Muscle layer of duodenum (tissue), 2 donors: Measurements from ENCODE around the gene P4HB.

ENCODE experiments used
- H3K27ac ChIP-seq: one replicate; pipeline ENCODE4 v1.7.0; 2013; ENCODE audit warnings: mild to moderate bottlenecking, low read length
- H3K27me3 ChIP-seq: one replicate; pipeline ENCODE4 v1.7.0; 2013; ENCODE audit warnings: low read depth, mild to moderate bottlenecking, control low read depth, low read length
- H3K36me3 ChIP-seq, 2 donors: one replicate each; pipeline ENCODE4 v1.7.0; 2013; ENCODE audit warnings: low read length in 2 of 2, control low read depth in 1 of 2, mild to moderate bottlenecking in 1 of 2; ENCODE audit not compliant: insufficient read depth in 2 of 2, control insufficient read depth in 1 of 2
- H3K4me1 ChIP-seq, 2 donors: one replicate each; pipeline ENCODE4 v1.7.0; 2013; ENCODE audit warnings: low read length in 2 of 2, mild to moderate bottlenecking in 2 of 2, control low read depth in 1 of 2, moderate library complexity in 1 of 2; ENCODE audit not compliant: insufficient read depth in 2 of 2, control insufficient read depth in 1 of 2
- H3K4me3 ChIP-seq, 2 donors: one replicate each; pipeline ENCODE4 v1.7.0; 2013; ENCODE audit warnings: low read length in 2 of 2, low read depth in 1 of 2, mild to moderate bottlenecking in 1 of 2
- H3K9me3 ChIP-seq, 2 donors: one replicate each; pipeline ENCODE4 v1.7.0; 2013; ENCODE audit warnings: low read length in 2 of 2, control low read depth in 1 of 2, mild to moderate bottlenecking in 1 of 2; ENCODE audit not compliant: control insufficient read depth in 1 of 2
- donor health status: healthy.

P4HB gene

DNA sequence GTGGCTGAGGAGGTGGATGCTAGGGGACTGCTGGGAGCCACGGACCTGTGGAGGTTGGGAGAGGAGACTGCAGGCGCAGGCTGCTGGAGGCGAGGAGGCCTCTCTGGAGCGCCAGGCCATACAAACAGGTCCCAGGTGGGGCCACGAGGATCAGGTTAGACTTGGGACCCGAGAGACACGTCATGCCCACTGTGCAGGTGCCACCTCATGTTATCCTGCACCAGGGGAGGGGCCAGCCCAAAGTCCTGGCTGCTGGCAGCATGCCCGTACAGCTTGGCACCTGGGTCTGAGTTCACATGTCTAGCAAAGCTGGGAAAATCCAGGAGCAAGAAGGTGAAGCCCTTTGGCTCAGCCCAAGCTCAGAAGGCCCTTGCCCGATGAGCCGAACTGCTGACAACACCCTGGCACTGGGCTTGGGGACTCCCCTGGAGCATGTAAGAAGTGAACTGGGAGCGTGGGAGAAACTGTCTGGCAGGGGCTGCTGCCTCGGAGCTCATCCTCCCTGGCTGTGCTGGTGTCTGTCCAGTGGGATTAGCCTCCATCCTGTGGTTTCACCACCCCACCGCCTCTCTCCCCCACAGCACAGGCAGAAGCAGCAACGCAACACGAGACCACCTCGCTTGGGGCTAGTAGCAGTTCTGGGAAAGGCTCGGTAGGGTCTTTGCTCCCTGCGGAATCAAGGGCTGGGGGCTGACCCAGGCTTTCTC lies 5.6 kb upstream of the P4HB start:
- H3K9me3 ChIP-seq = no peaks in the 10 kb centered on the region
- H3K36me3 ChIP-seq = peaks cover 0 to 31% of the 10 kb centered on the region in 2 donors
- H3K4me3 ChIP-seq = no peak overlapping the region
- no peaks in the 10 kb centered on the region for H3K27me3 ChIP-seq
- H3K4me1 ChIP-seq = peaks cover 0 to 68% of the 10 kb centered on the region in 2 donors
- H3K27ac ChIP-seq = peak overlapping the region; percentile 69

DNA sequence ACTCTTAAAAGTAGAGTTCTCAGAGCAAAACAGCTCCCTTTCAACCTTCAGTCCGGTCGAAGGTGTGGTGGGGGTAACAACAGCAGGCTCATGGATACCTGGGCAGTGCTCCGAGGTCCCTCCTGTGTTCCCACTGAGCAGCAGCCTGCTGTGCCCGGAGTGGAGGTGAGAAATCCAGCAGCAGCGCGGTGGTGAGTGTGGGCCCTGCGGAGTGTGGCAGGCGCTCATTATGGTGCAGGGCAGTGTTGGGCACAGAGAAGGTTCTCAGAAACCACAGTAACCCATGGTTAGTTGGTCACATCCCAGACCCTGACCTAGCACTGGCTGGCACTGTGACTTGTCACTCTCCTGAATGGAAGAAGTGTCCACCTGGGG lies 5.0 kb upstream of the P4HB start:
- peaks cover 0 to 31% of the 10 kb centered on the region in 2 donors for H3K36me3 ChIP-seq
- no peak overlapping the region for H3K4me3 ChIP-seq
- no peaks in the 10 kb centered on the region for H3K9me3 ChIP-seq
- H3K4me1 ChIP-seq = peaks cover 0 to 68% of the 10 kb centered on the region in 2 donors
- no peaks in the 10 kb centered on the region for H3K27me3 ChIP-seq
- H3K27ac ChIP-seq = peak overlapping the region; percentile 69

DNA sequence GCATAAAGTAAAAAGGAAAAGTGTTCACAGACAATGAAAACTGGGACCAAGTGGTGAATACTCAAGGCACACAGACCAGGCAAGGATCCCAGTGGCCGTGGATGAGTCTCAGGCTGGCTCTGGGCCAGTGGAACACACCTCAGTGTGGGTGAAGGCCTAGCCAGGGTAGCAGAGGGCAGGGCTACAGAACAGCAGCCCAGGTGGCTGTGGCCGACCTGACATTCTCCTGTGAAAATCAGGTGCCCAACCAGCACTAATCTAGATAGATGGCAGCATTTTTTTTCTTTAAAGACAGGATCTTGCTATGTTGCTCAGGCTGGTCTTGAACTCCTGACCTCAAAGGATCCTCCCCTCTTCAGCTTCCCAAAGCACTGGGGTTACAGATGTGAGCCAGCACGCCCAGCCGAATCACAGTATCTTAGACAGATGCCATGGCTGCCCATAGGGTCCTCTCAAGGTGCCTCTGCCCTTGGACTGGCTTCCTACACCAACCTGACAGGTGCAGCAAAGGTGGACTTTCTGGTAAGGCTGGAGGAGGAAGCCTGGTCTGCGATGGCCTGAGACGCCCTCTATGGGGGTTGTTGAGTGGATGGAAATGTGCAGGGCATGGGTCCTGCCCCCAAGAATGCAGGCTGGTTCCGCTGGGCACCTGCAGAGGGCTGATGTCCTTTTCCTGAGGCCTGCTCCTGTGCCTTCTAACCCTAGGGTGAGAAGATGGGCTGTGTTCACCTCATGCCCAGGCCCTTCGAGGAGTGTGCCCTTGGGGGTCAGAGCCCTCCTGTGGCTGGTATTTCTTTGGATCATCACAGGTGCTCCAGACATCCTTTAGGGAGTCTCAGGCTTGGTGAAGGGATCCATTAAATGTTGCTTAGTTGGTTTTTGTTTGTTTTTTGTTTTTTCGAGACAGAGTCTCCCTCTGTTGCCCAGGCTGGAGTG lies 3.8 kb upstream of the P4HB start:
- no peak overlapping the region for H3K4me3 ChIP-seq
- H3K36me3 ChIP-seq = peaks cover 0 to 31% of the 10 kb centered on the region in 2 donors
- H3K4me1 ChIP-seq = peaks cover 4 to 63% of the 10 kb centered on the region in 2 donors
- H3K27me3 ChIP-seq = no peaks in the 10 kb centered on the region
- H3K9me3 ChIP-seq = no peaks in the 10 kb centered on the region
- H3K27ac ChIP-seq = peak overlapping the region; percentile 69

DNA sequence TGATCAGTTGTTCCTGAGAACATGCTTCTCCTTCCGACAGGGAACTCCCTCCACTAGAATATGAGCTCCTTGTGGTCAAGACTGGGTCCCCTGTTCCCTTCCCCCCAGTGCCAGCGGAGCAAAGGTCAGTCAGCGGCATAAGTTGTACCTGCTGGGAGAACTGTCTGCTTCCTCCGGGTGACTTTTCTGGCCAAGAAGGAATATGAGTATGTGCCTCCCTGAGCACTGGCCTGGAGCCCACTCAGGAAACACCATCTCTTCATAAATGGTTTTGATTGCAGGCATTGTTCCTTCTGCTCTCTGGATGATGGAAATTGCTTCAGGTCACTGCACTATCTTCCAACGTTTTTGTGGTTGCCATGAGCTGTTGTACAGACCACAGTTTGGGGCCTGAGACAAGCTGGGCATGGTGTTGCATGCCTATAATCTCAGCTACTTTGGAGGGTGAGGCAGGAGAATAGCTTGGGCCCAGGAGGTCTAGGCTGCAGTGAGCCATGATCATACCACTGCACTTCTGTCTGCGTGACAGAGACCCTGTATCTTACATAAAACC lies 2.9 kb upstream of the P4HB start:
- H3K4me1 ChIP-seq = peaks cover 5 to 64% of the 10 kb centered on the region in 2 donors
- peak overlapping the region; percentile 29 for H3K27ac ChIP-seq
- H3K27me3 ChIP-seq = no peaks in the 10 kb centered on the region
- no peaks in the 10 kb centered on the region for H3K9me3 ChIP-seq
- H3K36me3 ChIP-seq = peaks cover 0 to 24% of the 10 kb centered on the region in 2 donors
- H3K4me3 ChIP-seq = no peak overlapping the region

DNA sequence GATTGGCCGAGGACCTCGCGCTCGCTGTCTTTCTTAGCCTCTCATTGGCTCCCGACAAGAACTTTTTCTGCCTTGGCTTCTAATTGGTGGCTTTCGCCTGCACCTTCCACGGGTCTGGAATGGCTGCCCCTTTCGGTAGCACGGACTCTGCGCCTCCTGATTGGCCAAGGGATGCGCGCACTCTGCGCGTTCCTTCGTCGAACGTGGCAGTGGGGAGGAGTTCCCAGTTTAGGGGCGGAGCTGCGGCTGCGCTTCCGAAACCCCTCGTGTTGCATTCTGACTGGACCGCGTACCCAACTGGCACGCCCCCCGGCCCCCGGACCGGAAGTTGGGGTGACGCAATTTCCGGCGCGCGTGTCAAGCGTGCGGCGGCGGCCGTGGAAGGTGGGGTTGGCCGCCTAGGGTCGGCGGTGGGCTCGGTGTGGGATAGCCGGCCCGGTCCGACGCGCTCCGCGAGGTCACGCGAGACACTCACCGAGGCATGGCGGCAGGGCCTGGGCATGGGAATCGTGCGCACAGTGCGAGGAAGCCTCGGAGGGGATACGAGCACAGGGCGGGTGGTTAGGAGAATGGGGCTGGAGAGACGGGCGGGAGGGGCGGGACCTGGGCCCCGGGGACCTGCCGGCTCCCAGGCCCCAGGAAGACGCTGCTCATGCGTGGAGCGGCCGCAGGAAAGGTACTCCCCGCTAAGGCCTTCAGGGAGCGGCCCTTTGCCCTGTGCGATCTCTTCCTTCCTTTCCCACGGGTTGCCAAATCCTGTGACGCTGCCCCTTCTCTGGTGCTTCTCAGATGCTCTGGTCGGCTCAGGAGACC lies 627 bp upstream of the P4HB start:
- peaks cover 5 to 42% of the 10 kb centered on the region in 2 donors for H3K4me1 ChIP-seq
- H3K4me3 ChIP-seq = peak overlapping the region; percentile 69 to 71
- no peaks in the 10 kb centered on the region for H3K27me3 ChIP-seq
- H3K9me3 ChIP-seq = no peaks in the 10 kb centered on the region
- H3K36me3 ChIP-seq = peaks cover 4 to 20% of the 10 kb centered on the region in 2 donors
- H3K27ac ChIP-seq = peak overlapping the region; percentile 94

DNA sequence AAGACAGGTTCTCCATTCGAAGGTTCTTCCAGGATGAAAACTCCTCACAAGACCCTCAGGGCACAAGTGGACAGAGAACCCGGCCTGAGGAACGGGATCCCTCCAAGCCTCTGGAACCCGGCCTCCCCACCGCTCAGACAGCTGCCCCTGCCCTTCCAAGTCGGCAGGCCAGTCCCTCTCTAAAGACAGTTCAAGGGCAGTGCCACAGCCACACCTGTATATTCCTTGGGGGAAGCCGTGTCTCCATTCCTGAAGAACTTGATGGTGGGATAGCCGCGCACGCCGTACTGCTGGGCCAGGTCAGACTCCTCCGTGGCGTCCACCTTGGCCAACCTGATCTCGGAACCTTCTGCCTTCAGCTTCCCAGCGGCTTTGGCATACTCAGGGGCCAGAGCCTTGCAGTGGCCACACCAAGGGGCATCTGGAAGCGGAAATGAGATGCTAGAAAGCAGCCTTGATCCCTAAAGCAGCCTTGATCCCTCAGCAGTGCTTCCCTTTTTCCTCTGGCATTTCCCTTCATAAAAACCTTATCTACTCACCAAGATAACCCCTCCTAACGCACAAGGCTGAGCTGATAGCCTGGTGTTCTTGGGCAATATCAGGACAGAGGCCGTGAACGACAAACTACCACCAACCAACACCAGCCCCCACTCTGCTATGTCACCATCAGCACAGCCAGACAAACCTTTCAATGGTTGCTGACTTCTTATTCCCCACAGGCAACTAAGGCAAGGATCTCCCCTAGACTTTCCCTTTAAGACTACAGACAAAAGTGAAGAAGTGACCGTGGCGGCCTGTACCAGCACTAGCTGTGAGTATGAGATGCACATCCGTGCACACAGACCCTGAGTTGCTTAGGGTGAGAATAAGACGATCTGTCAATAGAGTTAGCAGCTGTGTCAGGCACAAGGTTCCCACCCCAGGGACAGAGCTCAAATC lies 1.1 kb downstream of the P4HB start:
- peaks cover 16 to 28% of the 10 kb centered on the region in 2 donors for H3K36me3 ChIP-seq
- H3K4me1 ChIP-seq = peaks cover 5 to 49% of the 10 kb centered on the region in 2 donors
- H3K9me3 ChIP-seq = no peaks in the 10 kb centered on the region
- peak overlapping the region; percentile 84 to 92 for H3K4me3 ChIP-seq
- peak overlapping the region; percentile 92 for H3K27ac ChIP-seq
- no peaks in the 10 kb centered on the region for H3K27me3 ChIP-seq

DNA sequence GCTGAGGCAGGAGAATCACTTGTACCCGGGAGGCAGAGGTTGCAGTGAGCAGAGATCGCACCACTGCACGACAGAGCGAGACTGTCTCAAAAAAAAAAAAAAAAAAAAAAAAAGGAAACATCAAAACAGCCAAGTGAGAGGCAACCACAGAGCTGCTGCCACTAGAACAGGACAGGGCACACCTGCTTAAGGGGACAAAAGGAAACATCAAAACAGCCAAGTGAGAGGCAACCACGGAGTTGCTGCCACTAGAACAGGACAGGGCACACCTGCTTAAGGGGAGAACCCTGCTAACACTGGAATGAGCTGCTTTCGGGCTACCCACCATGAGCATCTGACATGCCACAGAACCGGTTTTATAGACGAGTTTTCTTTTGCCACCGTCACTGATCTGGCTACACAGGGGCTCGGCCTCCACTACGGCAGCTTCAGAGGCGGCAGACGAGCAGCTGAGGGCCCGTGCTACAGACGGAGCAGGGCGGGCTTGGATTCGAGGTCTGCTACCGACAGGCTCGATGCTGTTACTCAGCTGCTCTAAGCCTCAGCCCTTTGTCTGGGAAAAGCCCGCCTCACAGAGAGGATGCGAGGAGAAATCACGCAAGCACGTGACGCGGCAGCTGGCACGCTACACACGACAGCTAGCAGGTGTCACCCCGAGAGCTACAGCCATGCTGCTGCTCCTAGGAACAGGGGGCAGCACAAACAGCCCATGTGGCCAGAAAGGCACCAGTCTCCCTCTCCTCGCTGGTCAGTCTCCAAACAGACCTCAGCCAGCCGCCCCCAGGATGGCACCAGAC lies 2.0 kb downstream of the P4HB start:
- Histone ChIP-seq H3K4me3 (peak overlapping the region; percentile 84 to 92), H3K9me3 (no peaks in the 10 kb centered on the region), H3K4me1 (peaks cover 5 to 45% of the 10 kb centered on the region in 2 donors), H3K36me3 (peaks cover 21 to 32% of the 10 kb centered on the region in 2 donors), H3K27me3 (no peaks in the 10 kb centered on the region), H3K27ac (peak overlapping the region; percentile 92)

DNA sequence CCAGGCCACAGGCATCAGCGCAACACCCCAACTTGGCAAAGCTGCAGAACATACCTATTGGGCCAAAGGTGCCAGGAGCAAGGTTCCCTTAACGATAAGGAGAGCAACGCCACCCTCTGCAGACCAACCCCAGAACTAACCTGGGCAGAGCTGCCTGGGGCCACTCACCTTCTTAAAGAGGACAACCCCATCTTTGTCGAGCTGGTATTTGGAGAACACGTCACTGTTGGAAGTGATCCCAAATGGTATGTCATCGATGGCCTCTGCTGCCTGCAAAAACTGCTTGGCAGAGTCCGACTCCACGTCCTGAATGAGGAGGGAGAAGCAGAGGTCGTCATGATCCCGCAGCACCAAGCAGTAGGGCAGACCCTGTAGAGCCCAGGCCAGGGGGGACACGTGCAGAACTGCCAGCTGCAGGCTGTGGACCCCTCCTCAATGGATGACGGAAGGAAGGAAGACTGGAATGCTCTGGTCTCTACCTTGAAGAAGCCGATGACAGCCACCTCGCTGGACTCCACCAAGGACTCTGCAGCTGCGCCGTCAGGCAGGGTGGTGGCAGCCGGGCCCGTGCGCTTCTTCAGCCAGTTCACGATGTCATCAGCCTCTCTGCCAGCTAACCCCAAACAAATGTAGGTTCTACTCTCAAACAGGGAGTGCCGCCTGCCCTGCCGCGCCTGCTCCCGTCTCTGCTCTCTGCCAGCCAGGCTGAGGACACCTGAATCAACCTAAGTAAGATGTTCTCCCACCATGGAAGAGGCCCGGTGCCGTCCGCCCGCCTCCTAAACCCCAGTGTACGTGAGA lies 5.2 kb downstream of the P4HB start:
- H3K27me3 ChIP-seq = no peaks in the 10 kb centered on the region
- H3K4me1 ChIP-seq = peaks cover 5 to 24% of the 10 kb centered on the region in 2 donors
- no peak overlapping the region for H3K27ac ChIP-seq
- peaks cover 38 to 47% of the 10 kb centered on the region in 2 donors for H3K36me3 ChIP-seq
- H3K9me3 ChIP-seq = no peaks in the 10 kb centered on the region
- H3K4me3 ChIP-seq = no peak overlapping the region

DNA sequence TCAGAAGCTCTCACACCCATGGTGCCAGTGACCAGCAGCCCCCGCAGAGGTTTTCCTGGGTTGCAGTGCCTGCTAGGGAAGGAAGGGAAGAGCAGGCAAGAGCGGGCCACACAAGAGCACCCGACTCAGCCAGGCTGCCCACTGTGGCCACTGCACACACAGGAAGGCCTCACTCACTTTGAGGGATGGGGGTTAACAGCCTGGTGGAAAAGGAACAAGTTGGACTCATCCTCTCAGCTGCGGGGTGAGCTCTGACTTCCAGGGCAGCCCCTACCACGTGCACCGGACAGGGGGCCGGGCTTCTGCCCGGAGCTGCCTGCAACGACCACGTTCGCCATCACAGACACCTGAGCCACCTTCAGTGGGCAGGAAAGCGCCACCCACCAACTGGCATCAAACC lies 8.1 kb downstream of the P4HB start:
- H3K36me3 ChIP-seq = peaks cover 37 to 46% of the 10 kb centered on the region in 2 donors

More for the DNA sequence above, 8.1 kb downstream of the P4HB start:
- Histone ChIP-seq H3K27me3 (no peaks in the 10 kb centered on the region), H3K4me3 (no peak overlapping the region), H3K4me1 (peaks cover 0 to 9% of the 10 kb centered on the region in 2 donors), H3K9me3 (no peaks in the 10 kb centered on the region), H3K27ac (no peak overlapping the region)
